ENCODE measurements around the gene AGAP3.

GRCh38 chr7:151088019-151088855 is 2.0 kb downstream of the AGAP3 start:
- TF ChIP-seq CTCF (IDR thresholded peaks at IDR 0.05) (no peak), POLR2A (IDR thresholded peaks at IDR 0.05) (no peak)
